ENCODE data around the gene GPC3.

DNA sequence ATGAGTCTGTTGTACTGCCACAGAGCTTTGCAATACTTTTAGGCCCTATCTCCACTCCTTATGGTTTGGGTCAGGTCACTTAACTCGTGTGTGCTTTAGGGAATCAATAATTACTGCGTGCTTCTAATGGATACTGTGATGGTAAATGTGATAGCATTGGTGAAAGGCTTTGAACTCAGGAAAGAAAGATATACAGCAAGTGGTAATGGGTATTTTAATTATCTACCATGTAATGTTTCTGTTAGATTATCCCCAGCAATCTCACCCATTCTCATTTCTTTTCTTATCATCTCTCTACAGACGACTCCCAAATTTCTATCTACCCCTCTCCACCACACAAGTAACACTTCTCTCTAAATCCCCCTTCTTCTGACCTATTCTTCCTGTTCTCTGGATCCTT, 128.6 kb downstream of the GPC3 start:
- TF ChIP-seq, protein P1, sequence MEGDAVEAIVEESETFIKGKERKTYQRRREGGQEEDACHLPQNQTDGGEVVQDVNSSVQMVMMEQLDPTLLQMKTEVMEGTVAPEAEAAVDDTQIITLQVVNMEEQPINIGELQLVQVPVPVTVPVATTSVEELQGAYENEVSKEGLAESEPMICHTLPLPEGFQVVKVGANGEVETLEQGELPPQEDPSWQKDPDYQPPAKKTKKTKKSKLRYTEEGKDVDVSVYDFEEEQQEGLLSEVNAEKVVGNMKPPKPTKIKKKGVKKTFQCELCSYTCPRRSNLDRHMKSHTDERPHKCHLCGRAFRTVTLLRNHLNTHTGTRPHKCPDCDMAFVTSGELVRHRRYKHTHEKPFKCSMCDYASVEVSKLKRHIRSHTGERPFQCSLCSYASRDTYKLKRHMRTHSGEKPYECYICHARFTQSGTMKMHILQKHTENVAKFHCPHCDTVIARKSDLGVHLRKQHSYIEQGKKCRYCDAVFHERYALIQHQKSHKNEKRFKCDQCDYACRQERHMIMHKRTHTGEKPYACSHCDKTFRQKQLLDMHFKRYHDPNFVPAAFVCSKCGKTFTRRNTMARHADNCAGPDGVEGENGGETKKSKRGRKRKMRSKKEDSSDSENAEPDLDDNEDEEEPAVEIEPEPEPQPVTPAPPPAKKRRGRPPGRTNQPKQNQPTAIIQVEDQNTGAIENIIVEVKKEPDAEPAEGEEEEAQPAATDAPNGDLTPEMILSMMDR (conservative IDR thresholded peaks at IDR 0.05; ENCODE audit: low read depth in 2 of 2) = no peak
- TF ChIP-seq EZH2 (IDR thresholded peaks at IDR 0.05; ENCODE audit: low read depth, unreplicated experiment) (no peak), POLR2AphosphoS5 (IDR thresholded peaks at IDR 0.05; ENCODE audit: low read depth) (no peak), EZH2phosphoT487 (IDR thresholded peaks at IDR 0.05; ENCODE audit: unreplicated experiment) (no peak), NANOG (IDR thresholded peaks at IDR 0.05; ENCODE audit: borderline replicate concordance) (no peak), JUNB (IDR thresholded peaks at IDR 0.05; ENCODE audit: unreplicated experiment) (no peak), CREB1 (CRISPR knock-in tag; IDR thresholded peaks at IDR 0.05; ENCODE audit: low read depth) (no peak)

Measured in GM23338 (cell line).